Measurements from ENCODE around the gene IL4R.

DNA sequence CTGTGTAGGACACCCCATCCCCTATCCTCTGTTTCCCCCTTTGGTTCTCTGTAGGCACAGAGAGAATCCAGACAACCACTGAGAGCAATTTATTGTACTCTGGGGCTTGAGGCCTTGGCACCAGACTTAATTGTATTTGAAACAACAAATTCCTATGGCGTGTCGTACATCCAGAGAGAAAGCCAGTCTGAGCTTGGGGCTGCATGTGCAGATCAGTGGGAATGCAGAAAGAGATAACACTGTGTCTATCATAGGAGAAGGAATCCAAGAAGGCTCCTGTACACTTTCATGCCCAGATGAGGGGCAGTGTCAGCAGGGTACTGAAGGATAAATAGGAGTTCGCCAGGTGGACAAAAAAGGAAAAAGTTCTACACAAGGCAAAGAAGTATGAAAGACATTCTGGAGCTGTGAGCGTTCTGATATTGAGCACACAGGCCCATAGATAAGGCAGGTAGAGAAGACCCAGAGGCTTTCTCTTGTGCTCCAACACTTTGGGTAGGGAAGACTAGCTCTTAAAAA is 22.0 kb upstream of the IL4R start:
- TF ChIP-seq, protein P1, sequence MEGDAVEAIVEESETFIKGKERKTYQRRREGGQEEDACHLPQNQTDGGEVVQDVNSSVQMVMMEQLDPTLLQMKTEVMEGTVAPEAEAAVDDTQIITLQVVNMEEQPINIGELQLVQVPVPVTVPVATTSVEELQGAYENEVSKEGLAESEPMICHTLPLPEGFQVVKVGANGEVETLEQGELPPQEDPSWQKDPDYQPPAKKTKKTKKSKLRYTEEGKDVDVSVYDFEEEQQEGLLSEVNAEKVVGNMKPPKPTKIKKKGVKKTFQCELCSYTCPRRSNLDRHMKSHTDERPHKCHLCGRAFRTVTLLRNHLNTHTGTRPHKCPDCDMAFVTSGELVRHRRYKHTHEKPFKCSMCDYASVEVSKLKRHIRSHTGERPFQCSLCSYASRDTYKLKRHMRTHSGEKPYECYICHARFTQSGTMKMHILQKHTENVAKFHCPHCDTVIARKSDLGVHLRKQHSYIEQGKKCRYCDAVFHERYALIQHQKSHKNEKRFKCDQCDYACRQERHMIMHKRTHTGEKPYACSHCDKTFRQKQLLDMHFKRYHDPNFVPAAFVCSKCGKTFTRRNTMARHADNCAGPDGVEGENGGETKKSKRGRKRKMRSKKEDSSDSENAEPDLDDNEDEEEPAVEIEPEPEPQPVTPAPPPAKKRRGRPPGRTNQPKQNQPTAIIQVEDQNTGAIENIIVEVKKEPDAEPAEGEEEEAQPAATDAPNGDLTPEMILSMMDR (IDR thresholded peaks at IDR 0.05; ENCODE audit: low read length), result no peak
- TF ChIP-seq EZH2 (optimal IDR thresholded peaks at IDR 0.05; ENCODE audit: low read depth, low read length) (no peak), EZH2phosphoT487 (IDR thresholded peaks at IDR 0.05; ENCODE audit: low read length) (no peak)
